Measurements from ENCODE around the gene AXIN1.

Gene AXIN1, protein sequence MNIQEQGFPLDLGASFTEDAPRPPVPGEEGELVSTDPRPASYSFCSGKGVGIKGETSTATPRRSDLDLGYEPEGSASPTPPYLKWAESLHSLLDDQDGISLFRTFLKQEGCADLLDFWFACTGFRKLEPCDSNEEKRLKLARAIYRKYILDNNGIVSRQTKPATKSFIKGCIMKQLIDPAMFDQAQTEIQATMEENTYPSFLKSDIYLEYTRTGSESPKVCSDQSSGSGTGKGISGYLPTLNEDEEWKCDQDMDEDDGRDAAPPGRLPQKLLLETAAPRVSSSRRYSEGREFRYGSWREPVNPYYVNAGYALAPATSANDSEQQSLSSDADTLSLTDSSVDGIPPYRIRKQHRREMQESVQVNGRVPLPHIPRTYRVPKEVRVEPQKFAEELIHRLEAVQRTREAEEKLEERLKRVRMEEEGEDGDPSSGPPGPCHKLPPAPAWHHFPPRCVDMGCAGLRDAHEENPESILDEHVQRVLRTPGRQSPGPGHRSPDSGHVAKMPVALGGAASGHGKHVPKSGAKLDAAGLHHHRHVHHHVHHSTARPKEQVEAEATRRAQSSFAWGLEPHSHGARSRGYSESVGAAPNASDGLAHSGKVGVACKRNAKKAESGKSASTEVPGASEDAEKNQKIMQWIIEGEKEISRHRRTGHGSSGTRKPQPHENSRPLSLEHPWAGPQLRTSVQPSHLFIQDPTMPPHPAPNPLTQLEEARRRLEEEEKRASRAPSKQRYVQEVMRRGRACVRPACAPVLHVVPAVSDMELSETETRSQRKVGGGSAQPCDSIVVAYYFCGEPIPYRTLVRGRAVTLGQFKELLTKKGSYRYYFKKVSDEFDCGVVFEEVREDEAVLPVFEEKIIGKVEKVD

DNA sequence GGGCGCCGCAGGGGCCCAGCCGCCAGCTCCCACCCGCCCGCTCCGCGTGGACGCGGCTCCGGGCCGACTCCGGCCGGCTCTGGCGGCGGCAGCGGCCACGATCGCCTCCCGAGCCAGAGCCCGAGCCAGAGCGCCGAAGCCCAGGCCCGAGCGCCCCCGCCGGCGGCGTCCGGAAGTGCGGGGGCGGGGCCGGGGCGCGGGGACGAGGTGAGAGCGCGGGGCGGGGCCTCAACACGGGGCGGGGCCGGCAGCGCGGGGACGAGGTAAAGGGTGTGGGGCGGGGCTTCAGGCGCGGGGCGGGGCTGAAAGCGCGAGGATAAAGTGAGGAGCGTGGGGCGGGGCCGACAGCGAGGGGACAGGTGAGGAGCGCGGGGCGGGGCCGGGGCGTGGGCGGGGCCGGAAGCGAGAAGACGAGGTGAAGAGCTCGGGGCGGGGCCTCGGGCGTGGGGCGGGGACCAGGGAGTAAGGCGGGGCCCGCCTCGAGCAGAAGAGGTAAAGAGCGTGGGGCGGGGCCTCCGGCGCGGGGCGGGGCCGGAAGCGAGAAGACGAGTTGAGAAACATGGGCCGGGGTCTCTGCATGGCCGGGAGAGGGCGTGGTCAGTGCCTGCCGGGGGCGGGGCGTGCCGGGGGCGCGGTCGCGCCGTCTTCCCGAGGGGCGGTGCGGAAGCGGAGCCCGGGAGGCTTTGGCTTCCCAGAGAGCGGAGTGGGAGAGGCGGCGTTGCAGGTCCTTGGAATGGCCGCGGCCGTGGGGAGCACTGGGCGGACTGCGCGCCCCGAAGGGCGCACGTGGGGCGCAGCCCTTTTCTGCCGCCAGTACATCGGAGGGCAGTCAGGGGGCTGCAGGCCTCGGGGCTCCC is at the start of gene AXIN1:
Gene AXIN1, minus strand, starts transcription at position 177 of the 857 bp plus-strand sequence. CDS start 5,698 bp downstream, outside the sequence.
- Histone ChIP-seq H3K27me3 (ENCODE audit: insufficient read depth, low read length, poor library complexity, severe bottlenecking) (no peaks in the 10 kb centered on the region), H3F3A (ENCODE audit: low read depth) (no peaks in the 10 kb centered on the region), H3K36me3 (ENCODE audit: insufficient read depth, low read length) (no peaks in the 10 kb centered on the region), H4K20me1 (ENCODE audit: insufficient read depth, low read length, poor library complexity, severe bottlenecking) (peaks cover 4% of the 10 kb centered on the region), H3K79me2 (ENCODE audit: insufficient read depth, low read length) (peaks cover 40% of the 10 kb centered on the region), H3K9me2 (replicated peaks; ENCODE audit: low read depth, low read length) (no peaks in the 10 kb centered on the region), H3K9ac (ENCODE audit: low read depth, low read length, poor library complexity, severe bottlenecking) (peak within 1 kb of the TSS; percentile 77), H2AFZ (ENCODE audit: low read length) (no peak within 1 kb of the TSS), H3K4me2 (ENCODE audit: low read depth, low read length, poor library complexity, severe bottlenecking) (peak within 1 kb of the TSS; percentile 57), H3K9me3 (ENCODE audit: insufficient read depth, low read depth, low read length) (no peaks in the 10 kb centered on the region), H3K4me3 (ENCODE audit: low read length, poor library complexity, severe bottlenecking) (peak within 1 kb of the TSS; percentile 77), H3K4me1 (ENCODE audit: insufficient read depth, low read length, poor library complexity, severe bottlenecking) (peaks cover 37% of the 10 kb centered on the region)
- TF ChIP-seq, protein P1, sequence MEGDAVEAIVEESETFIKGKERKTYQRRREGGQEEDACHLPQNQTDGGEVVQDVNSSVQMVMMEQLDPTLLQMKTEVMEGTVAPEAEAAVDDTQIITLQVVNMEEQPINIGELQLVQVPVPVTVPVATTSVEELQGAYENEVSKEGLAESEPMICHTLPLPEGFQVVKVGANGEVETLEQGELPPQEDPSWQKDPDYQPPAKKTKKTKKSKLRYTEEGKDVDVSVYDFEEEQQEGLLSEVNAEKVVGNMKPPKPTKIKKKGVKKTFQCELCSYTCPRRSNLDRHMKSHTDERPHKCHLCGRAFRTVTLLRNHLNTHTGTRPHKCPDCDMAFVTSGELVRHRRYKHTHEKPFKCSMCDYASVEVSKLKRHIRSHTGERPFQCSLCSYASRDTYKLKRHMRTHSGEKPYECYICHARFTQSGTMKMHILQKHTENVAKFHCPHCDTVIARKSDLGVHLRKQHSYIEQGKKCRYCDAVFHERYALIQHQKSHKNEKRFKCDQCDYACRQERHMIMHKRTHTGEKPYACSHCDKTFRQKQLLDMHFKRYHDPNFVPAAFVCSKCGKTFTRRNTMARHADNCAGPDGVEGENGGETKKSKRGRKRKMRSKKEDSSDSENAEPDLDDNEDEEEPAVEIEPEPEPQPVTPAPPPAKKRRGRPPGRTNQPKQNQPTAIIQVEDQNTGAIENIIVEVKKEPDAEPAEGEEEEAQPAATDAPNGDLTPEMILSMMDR (conservative IDR thresholded peaks at IDR 0.05; ENCODE audit: low read length), result no peak
- no peak for TF ChIP-seq EZH2phosphoT487 (IDR thresholded peaks at IDR 0.05; ENCODE audit: borderline replicate concordance)

DNA sequence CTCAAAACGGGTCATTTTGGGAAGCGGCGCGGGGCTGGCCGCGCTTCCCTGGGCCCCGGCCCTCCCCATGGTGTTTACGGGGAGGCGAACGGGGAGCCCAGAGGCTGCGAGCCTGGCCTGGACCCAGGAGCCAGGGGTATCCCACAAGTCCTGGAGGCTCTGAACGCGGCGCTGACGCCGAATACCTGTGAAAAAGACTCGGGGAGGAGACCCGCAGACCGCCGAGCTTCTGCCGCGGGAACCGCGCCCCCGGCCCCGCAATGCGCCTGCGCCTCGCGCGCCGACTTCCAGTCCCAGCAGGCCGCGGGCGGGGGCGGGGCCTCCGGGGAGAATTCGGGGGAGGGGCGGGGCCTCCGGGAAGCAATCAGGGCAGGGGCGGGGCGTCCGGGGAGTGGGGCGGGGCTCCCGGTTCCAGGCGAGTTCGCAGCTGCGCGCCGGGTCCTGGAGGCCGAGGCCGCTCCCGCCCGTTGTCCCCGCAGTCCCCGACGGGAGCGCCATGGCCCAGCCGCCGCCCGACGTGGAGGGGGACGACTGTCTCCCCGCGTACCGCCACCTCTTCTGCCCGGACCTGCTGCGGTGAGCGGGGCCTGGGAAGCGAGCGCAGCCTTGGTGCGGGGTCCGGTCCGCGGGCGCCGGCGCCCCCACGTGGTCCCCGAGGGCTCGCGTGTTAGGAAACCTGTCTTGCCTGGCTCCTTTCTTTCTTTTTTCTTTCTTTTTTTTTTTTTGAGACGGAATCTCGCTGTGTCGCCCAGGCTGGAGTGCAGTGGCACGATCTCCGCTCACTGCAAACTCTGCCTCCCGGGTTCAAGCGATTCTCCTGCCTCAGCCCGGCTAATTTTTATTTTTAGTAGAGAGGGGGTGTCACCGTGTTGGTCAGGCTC is 49.2 kb upstream of the AXIN1 start, which contains the start of gene DECR2:
Gene DECR2, plus strand, starts transcription at position 418 of the 881 bp plus-strand sequence. Its CDS starts 79 bp downstream, at position 497.
- Histone ChIP-seq H3K27me3 (ENCODE audit: insufficient read depth, low read length, poor library complexity, severe bottlenecking) (no peaks in the 10 kb centered on the region), H3K4me1 (ENCODE audit: insufficient read depth, low read length, poor library complexity, severe bottlenecking) (no peaks in the 10 kb centered on the region), H3K4me2 (ENCODE audit: low read depth, low read length, poor library complexity, severe bottlenecking) (peak within 1 kb of the TSS; percentile 67), H3K9me3 (ENCODE audit: insufficient read depth, low read depth, low read length) (no peaks in the 10 kb centered on the region), H3K9me2 (replicated peaks; ENCODE audit: low read depth, low read length) (no peaks in the 10 kb centered on the region), H3K36me3 (ENCODE audit: insufficient read depth, low read length) (no peaks in the 10 kb centered on the region), H3K79me2 (ENCODE audit: insufficient read depth, low read length) (no peaks in the 10 kb centered on the region), H3F3A (ENCODE audit: low read depth) (no peaks in the 10 kb centered on the region), H3K4me3 (ENCODE audit: low read length, poor library complexity, severe bottlenecking) (peak within 1 kb of the TSS; percentile 71), H2AFZ (ENCODE audit: low read length) (peak within 1 kb of the TSS; percentile 80), H3K9ac (ENCODE audit: low read depth, low read length, poor library complexity, severe bottlenecking) (peak within 1 kb of the TSS; percentile 57), H4K20me1 (ENCODE audit: insufficient read depth, low read length, poor library complexity, severe bottlenecking) (no peaks in the 10 kb centered on the region)
- TF ChIP-seq, protein P1 (conservative IDR thresholded peaks at IDR 0.05; ENCODE audit: low read length), result peak; percentile 36
- no peak for TF ChIP-seq EZH2phosphoT487 (IDR thresholded peaks at IDR 0.05; ENCODE audit: borderline replicate concordance)

Measured in Loucy (cell line).